Keratinocyte (primary cell): ENCODE results near the gene PTPRN2. TPM values are rescaled to one million over a fixed set of nuclear protein-coding genes. Genes with fewer than 3 reads are reported as not detected.

Source experiments
- DNase-seq: peaks from one replicate; pipeline ENCODE4 v3.0.0-alpha.2; 2011; ENCODE audit warnings: low read depth, missing footprints, low spot score
- FAIRE-seq: peaks from 2 replicates; lab custom pipeline; 2011; peaks lifted over from hg19 to GRCh38; lab: Jason Lieb, UNC
- H2AFZ ChIP-seq: 2 replicates; pipeline ENCODE4 v1.6.0; 2012; ENCODE audit warnings: low read length, control low read depth, inconsistent platforms; ENCODE audit not compliant: control insufficient read depth
- H3K27ac ChIP-seq: 2 replicates; pipeline ENCODE4 v1.5.1; 2011; ENCODE audit warnings: low read length; ENCODE audit not compliant: control insufficient read depth, insufficient read depth
- H3K27me3 ChIP-seq: 3 replicates; pipeline ENCODE4 v1.6.0; 2011; ENCODE audit warnings: low read length; ENCODE audit not compliant: control insufficient read depth, insufficient read depth; ENCODE audit errors: extremely low read depth
- H3K36me3 ChIP-seq, 2 experiments: 2 replicates in 1 of 2; 3 replicates in 1 of 2; pipeline ENCODE4 v1.5.1; 2011; ENCODE audit warnings: low read length in 2 of 2, mild to moderate bottlenecking in 1 of 2; ENCODE audit not compliant: control insufficient read depth in 2 of 2, insufficient read depth in 2 of 2; ENCODE audit errors: extremely low read depth in 1 of 2
- H3K4me1 ChIP-seq: 3 replicates; pipeline ENCODE4 v1.5.1; 2011; ENCODE audit warnings: low read length; ENCODE audit not compliant: control insufficient read depth, insufficient read depth; ENCODE audit errors: extremely low read depth
- H3K4me2 ChIP-seq: 3 replicates; pipeline ENCODE4 v1.6.0; 2011; ENCODE audit warnings: low read depth, low read length; ENCODE audit not compliant: control insufficient read depth, insufficient read depth; ENCODE audit errors: extremely low read depth
- H3K4me3 ChIP-seq, 3 experiments: fragments of 200-600 bp in 1 of 3; sonication (generic) in 1 of 3; 2 replicates in 2 of 3; 3 replicates in 1 of 3; pipeline ENCODE4 v1.5.1; 2011 to 2016; ENCODE audit warnings: low read length in 3 of 3, mild to moderate bottlenecking in 3 of 3, control low read depth in 2 of 3, inconsistent platforms in 1 of 3, low read depth in 1 of 3, mixed read lengths in 1 of 3, mixed run types in 1 of 3, moderate library complexity in 1 of 3; ENCODE audit not compliant: control insufficient read depth in 2 of 3, insufficient read depth in 2 of 3; ENCODE audit errors: extremely low read depth in 1 of 3
- H3K79me2 ChIP-seq: 2 replicates; pipeline ENCODE4 v1.6.0; 2012; ENCODE audit warnings: low read length; ENCODE audit not compliant: control insufficient read depth, insufficient read depth
- H3K9ac ChIP-seq: 3 replicates; pipeline ENCODE4 v1.6.0; 2011; ENCODE audit warnings: low read length; ENCODE audit not compliant: control insufficient read depth, insufficient read depth; ENCODE audit errors: extremely low read depth
- H3K9me1 ChIP-seq: 3 replicates; pipeline ENCODE4 v1.6.0; 2011; ENCODE audit warnings: low read length; ENCODE audit not compliant: control insufficient read depth, insufficient read depth; ENCODE audit errors: extremely low read depth
- H3K9me3 ChIP-seq: 2 replicates; pipeline ENCODE4 v1.5.1; 2012; ENCODE audit warnings: low read depth, low read length; ENCODE audit not compliant: control insufficient read depth
- H4K20me1 ChIP-seq: 3 replicates; pipeline ENCODE4 v1.6.0; 2011; ENCODE audit warnings: low read length; ENCODE audit not compliant: control insufficient read depth, insufficient read depth; ENCODE audit errors: extremely low read depth
- CTCF ChIP-seq, 3 experiments: IDR thresholded peaks in 1 of 3; conservative IDR thresholded peaks in 1 of 3; optimal IDR thresholded peaks in 1 of 3; 2 replicates in 2 of 3; 3 replicates in 1 of 3; pipeline versions ENCODE3 to v1.5.1; 2011; ENCODE audit warnings: low read length in 3 of 3, mild to moderate bottlenecking in 3 of 3, moderate library complexity in 2 of 3, control low read depth in 1 of 3, inconsistent platforms in 1 of 3; ENCODE audit not compliant: insufficient read depth in 2 of 3; ENCODE audit errors: extremely low read depth in 1 of 3
- EZH2 ChIP-seq: IDR thresholded peaks from one replicate; pipeline ENCODE4 v1.6.1; 2012; ENCODE audit warnings: inconsistent platforms, mild to moderate bottlenecking, low read length, moderate library complexity
- dilution Hi-C: fragments of 300-500 bp; cut with MboI; formaldehyde crosslinking; loops from one replicate; pipeline ENCODE4 v1.7.0; 2020; ENCODE audit warnings: low sequenced_read_pairs; ENCODE audit not compliant: extremely low pct_ligation_motif_present
- polyA plus RNA-seq, 5 experiments: library from polyadenylated mRNA; depleted of rRNA in 3 of 5; stranded (reverse) in 3 of 5; stranded (forward) in 1 of 5; unstranded in 1 of 5; fragments of >200 nt; gene quantifications; 1 replicate in 1 of 5; 2 replicates in 3 of 5; 3 replicates in 1 of 5; pipeline versions ENCODE4 v1.2.1 to v1.2.3, GENCODE V29; 2011 to 2012; ENCODE audit warnings: missing spikeins in 2 of 5, low read depth in 1 of 5, low replicate concordance in 1 of 5

PTPRN2 gene
- polyA plus RNA-seq, 1 donor (not counting 4 experiments of a cell fraction or from before 2014, with no cell fraction given): not detected

GRCh38 chr7:157634401-157635147 is 953.0 kb downstream of the PTPRN2 start:
- H3K27me3 ChIP-seq: no peaks in the 10 kb centered on the region
- dilution Hi-C loops: no loop called here

DNA sequence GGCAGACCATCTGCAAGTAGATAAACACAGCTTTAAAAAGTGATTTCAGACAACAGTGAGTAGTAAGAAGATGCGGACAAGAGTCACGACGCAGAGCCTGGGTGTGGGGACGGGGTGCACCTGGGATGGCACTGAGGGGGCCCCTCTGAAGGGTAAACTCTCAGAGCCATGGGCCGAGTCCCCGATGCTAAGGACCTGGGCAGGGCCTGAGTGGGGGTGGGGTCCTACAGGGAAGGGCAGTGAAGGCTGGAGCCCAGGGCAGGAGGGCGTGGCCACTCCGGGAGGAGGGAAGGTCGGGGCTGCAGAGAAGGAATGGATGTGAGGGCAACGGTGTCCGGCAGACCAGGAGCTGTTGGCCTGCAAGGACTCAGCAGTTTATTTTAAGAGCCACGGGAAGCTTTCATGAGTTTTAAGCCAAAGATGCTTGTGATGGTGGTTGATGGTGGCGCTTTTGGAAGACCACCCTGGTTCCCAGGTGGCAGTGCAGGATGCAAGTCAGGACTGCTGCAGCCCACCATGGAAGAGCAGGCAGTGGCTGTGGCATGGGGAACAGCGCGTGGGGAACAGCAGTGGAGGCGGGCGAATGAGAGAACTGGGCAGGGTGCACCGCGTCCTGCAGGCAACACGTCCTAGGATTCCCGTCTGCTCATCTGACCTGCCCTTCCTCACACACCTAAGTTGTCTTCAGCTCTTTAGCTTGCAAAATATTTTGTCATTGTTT is 954.0 kb downstream of the PTPRN2 start:
- Histone ChIP-seq H3K4me1 (no peaks in the 10 kb centered on the region), H2AFZ (no peak overlapping the region), H3K79me2 (no peaks in the 10 kb centered on the region), H3K27ac (no peak overlapping the region), H3K9ac (no peak overlapping the region), H3K9me1 (no peaks in the 10 kb centered on the region), H3K4me2 (no peak overlapping the region), H4K20me1 (no peaks in the 10 kb centered on the region), H3K4me3 (no peak overlapping the region), H3K36me3 (no peaks in the 10 kb centered on the region), H3K27me3 (no peaks in the 10 kb centered on the region), H3K9me3 (peaks cover 6% of the 10 kb centered on the region)
- DNase-seq (no peak), FAIRE-seq (no peak)
- dilution Hi-C loops: no loop called here
- TF ChIP-seq CTCF (optimal IDR thresholded peaks at IDR 0.05 in 1 of 3, IDR thresholded peaks at IDR 0.05 in 1 of 3, conservative IDR thresholded peaks at IDR 0.05 in 1 of 3; ENCODE audit: extremely low read depth in 1 of 3, insufficient read depth in 2 of 3, low read length in 3 of 3) (no peak), EZH2 (no peak)

More at GRCh38 chr7:157634401-157635147, 953.0 kb downstream of the PTPRN2 start:
- no peak overlapping the region for H2AFZ ChIP-seq
- H3K36me3 ChIP-seq: no peaks in the 10 kb centered on the region
- H3K9ac ChIP-seq: no peak overlapping the region
- peaks cover 7% of the 10 kb centered on the region for H3K9me3 ChIP-seq
- H4K20me1 ChIP-seq: no peaks in the 10 kb centered on the region
- no peak for FAIRE-seq
- TF ChIP-seq EZH2 (no peak), CTCF (optimal IDR thresholded peaks at IDR 0.05 in 1 of 3, IDR thresholded peaks at IDR 0.05 in 1 of 3, conservative IDR thresholded peaks at IDR 0.05 in 1 of 3; ENCODE audit: extremely low read depth in 1 of 3, insufficient read depth in 2 of 3, low read length in 3 of 3) (no peak)
- no peaks in the 10 kb centered on the region for H3K79me2 ChIP-seq
- no peak overlapping the region for H3K4me2 ChIP-seq
- no peaks in the 10 kb centered on the region for H3K9me1 ChIP-seq
- H3K4me1 ChIP-seq: no peaks in the 10 kb centered on the region
- DNase-seq: no peak
- no peak overlapping the region for H3K4me3 ChIP-seq
- no peak overlapping the region for H3K27ac ChIP-seq
